Prostate gland (tissue), 2 donors: ENCODE results near the gene LPP.

Experiments used
- POLR2A ChIP-seq: fragments of 450-650 bp; IDR thresholded peaks from one replicate; pipeline ENCODE4 v1.6.1; 2016; ENCODE audit warnings: antibody characterized with exemption, mild to moderate bottlenecking
- TF ChIP-seq, protein P1 (sequence below), 4 experiments: fragments of 200-600 bp in 2 of 4; fragments of 450-650 bp in 2 of 4; sonication (generic) in 2 of 4; IDR thresholded peaks; 1 replicate in 3 of 4; 2 replicates in 1 of 4; pipeline ENCODE4 v1.5.1; 2016 to 2019; ENCODE audit warnings: antibody characterized with exemption in 4 of 4, mild to moderate bottlenecking in 2 of 4, moderate library complexity in 2 of 4

DNA sequence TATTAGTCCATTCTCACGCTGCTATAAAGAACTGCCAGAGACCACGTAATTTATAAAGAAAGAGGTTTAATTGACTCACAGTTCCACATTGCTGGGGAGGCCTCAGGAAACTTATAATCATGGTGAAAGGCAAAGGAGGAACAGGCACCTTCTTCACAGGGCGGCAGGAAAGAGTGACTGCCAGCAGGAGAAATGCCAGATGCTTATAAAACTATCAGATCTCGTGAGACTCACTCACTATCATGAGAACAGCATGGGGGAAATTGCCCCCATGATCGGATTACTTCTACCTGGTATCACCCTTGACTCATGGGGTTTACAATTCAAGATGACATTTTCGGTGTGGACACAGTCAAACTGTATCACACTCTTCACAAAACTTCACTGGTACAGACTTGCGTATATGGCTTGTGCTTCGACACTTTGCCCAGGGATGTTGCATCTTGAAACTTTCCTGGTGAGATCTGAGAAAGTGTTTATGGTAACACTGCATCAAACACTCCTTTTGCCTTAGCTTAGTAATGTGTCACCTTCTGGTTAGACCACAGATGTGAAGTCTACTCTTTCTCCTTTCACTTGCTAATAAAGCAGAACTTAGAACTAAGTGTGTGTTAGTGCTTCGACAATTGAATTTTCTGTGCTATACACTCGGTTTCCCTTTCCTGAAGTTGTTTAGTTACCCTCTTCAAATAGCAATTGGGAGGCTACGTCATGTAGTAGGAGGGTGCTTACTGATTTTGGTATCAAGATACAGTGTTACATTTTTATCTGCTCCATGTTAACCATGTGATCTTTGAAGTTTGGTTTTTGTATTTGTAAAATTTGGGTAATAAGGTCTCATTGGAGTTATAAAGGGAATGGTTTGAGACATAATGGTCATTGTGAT, 185.7 kb downstream of the LPP start:
- no peak for TF ChIP-seq POLR2A
- TF ChIP-seq, protein P1, sequence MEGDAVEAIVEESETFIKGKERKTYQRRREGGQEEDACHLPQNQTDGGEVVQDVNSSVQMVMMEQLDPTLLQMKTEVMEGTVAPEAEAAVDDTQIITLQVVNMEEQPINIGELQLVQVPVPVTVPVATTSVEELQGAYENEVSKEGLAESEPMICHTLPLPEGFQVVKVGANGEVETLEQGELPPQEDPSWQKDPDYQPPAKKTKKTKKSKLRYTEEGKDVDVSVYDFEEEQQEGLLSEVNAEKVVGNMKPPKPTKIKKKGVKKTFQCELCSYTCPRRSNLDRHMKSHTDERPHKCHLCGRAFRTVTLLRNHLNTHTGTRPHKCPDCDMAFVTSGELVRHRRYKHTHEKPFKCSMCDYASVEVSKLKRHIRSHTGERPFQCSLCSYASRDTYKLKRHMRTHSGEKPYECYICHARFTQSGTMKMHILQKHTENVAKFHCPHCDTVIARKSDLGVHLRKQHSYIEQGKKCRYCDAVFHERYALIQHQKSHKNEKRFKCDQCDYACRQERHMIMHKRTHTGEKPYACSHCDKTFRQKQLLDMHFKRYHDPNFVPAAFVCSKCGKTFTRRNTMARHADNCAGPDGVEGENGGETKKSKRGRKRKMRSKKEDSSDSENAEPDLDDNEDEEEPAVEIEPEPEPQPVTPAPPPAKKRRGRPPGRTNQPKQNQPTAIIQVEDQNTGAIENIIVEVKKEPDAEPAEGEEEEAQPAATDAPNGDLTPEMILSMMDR (IDR thresholded peaks at IDR 0.05): no peak
